ENCODE data around the gene AMZ1. TPM values are rescaled to one million over a fixed set of nuclear protein-coding genes. Genes with fewer than 3 reads are reported as not detected.

AMZ1 gene
- total RNA-seq, 4 donors from 2014 or later, result 0.17 TPM; not detected in 3

DNA sequence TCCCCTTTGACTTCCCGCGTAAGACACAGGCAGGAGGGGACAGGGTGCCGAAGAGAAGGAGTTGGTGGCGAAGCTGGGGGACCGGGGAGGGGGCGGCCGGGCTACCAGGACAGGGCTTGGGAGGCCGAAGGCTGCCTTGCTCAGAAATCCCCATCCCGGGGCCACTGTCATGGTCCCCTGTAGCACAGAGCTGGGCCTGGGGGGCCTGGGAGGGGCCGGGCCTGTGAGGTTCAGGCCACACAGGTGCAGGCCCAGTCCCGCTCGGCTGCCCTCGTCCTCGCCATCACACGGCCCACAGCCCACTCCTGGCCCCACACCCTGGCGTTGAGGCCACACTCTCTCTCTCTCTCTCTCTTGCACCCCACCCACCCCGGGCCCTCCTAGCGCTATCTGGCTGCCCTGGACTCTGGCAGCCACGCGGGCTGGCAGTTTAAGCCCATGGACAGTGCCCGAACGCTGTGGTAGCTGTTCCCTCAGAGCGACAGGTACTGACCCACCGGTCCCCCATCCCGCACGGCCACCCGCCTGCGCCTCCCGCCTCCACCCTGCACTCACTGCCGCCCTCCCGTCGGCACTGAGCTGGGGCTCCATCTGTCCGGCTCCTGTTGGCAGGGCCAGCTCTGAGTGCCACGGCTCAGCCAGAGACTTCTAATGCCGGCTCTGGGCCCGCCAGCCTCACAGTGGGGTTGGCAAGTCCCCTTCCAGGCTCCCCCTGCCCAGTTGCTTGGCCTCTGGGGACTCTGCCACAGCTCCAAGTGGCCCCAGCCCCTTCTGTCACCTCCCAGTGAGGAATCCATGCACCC lies 28.2 kb upstream of the AMZ1 start:
- TF ChIP-seq POLR2A (IDR thresholded peaks at IDR 0.05) (no peak), POLR2AphosphoS5 (IDR thresholded peaks at IDR 0.05) (no peak), EP300 (IDR thresholded peaks at IDR 0.05) (no peak)
- TF ChIP-seq, protein P1, sequence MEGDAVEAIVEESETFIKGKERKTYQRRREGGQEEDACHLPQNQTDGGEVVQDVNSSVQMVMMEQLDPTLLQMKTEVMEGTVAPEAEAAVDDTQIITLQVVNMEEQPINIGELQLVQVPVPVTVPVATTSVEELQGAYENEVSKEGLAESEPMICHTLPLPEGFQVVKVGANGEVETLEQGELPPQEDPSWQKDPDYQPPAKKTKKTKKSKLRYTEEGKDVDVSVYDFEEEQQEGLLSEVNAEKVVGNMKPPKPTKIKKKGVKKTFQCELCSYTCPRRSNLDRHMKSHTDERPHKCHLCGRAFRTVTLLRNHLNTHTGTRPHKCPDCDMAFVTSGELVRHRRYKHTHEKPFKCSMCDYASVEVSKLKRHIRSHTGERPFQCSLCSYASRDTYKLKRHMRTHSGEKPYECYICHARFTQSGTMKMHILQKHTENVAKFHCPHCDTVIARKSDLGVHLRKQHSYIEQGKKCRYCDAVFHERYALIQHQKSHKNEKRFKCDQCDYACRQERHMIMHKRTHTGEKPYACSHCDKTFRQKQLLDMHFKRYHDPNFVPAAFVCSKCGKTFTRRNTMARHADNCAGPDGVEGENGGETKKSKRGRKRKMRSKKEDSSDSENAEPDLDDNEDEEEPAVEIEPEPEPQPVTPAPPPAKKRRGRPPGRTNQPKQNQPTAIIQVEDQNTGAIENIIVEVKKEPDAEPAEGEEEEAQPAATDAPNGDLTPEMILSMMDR (IDR thresholded peaks at IDR 0.05), result no peak
- Histone ChIP-seq H3K4me1 (peaks cover 34% of the 10 kb centered on the region), H3K27me3 (no peaks in the 10 kb centered on the region), H3K9me3 (no peaks in the 10 kb centered on the region), H3K4me3 (no peak overlapping the region), H3K27ac (no peak overlapping the region), H3K36me3 (peaks cover 48% of the 10 kb centered on the region)
- DNase-seq (ENCODE audit: low spot score in 2 of 2), result no peak
- 89% methylated on average over 21 of the region's 36 CpGs for WGBS

GRCh38 chr7:2660359-2661095 lies 27.5 kb upstream of the AMZ1 start:
- Histone ChIP-seq H3K4me1 (peaks cover 37% of the 10 kb centered on the region), H3K27ac (no peak overlapping the region), H3K27me3 (no peaks in the 10 kb centered on the region), H3K4me3 (no peak overlapping the region), H3K9me3 (no peaks in the 10 kb centered on the region), H3K36me3 (peaks cover 45% of the 10 kb centered on the region)
- no peak for TF ChIP-seq EP300 (IDR thresholded peaks at IDR 0.05)
- no peak for TF ChIP-seq POLR2AphosphoS5 (IDR thresholded peaks at IDR 0.05)
- TF ChIP-seq, protein P1 (IDR thresholded peaks at IDR 0.05), result no peak
- no peak for TF ChIP-seq POLR2A (IDR thresholded peaks at IDR 0.05)
- peak in 1 of 2 donors; percentile 69 for DNase-seq (ENCODE audit: low spot score in 2 of 2)
- no CpG with 5 or more reads among the region's 36 CpGs for WGBS

DNA sequence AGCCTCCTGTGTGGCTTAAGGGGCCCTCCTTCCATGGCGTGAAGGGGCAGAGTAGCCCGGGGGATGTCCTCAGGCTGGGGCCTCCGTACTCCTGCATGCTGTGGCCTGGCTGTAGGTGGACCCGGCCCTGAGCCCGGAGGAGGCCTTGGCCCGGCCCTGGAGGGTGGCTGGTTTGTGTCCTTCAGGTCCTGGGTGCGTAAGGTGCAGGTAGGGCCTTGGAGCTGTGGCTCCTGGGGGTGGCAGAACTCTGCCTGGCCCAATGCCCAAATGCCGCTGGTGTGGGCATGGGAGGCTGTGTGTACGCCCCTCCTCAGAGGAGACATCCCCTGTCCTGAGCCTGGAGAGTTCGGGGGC lies 26.9 kb upstream of the AMZ1 start:
- peaks cover 39% of the 10 kb centered on the region for H3K36me3 ChIP-seq
- 20% methylated on average over 2 of the region's 10 CpGs for WGBS
- TF ChIP-seq EP300 (IDR thresholded peaks at IDR 0.05), result no peak
- TF ChIP-seq, protein P1 (IDR thresholded peaks at IDR 0.05), result no peak
- no peak for TF ChIP-seq POLR2AphosphoS5 (IDR thresholded peaks at IDR 0.05)
- no peak for TF ChIP-seq POLR2A (IDR thresholded peaks at IDR 0.05)

DNA sequence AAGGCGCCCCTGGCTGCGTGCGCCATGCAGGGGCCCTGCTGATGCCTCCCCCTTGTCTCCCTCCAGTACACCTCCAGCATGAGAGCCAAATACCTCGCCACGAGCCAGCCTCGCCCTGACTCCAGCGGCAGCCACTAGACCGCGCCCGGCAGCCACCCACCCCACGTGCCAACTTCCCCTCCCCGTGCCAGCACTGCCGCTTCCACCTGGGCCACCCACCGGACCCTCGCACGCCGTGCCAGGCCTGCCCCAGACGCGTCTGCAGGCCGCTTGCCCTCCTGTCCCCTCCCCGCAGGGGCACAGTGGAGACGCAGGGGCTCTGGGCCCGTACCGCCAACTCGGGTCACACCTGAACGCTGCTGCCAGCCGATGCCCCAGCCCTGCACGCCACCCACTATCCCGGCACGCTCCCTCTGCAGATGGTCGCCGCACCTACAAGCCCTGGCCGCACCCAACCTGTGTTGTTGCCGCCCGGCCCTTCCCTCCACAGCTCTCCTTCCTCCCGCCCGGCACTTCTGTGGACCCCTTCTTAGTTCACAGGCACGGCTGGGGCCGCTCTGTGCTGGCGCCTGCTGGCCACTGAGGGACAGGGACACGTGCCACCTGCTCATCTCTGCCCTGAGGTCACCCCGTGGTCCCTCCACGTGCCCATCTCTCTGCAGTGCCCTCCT lies 26.3 kb upstream of the AMZ1 start:
- Histone ChIP-seq H3K4me1 (peaks cover 37% of the 10 kb centered on the region), H3K4me3 (no peak overlapping the region), H3K27me3 (no peaks in the 10 kb centered on the region), H3K27ac (no peak overlapping the region), H3K36me3 (peaks cover 34% of the 10 kb centered on the region), H3K9me3 (no peaks in the 10 kb centered on the region)
- DNase-seq (ENCODE audit: low spot score in 2 of 2), result peak in 1 of 2 donors; percentile 64
- TF ChIP-seq POLR2AphosphoS5 (IDR thresholded peaks at IDR 0.05) (no peak), EP300 (IDR thresholded peaks at IDR 0.05) (no peak), POLR2A (IDR thresholded peaks at IDR 0.05) (no peak)
- TF ChIP-seq, protein P1 (IDR thresholded peaks at IDR 0.05), result no peak
- WGBS, result 63% methylated on average over 27 of the region's 43 CpGs

More for the DNA sequence above, 26.9 kb upstream of the AMZ1 start:
- H3K27me3 ChIP-seq, result no peaks in the 10 kb centered on the region
- no peak overlapping the region for H3K4me3 ChIP-seq
- H3K27ac ChIP-seq, result no peak overlapping the region
- H3K9me3 ChIP-seq, result no peaks in the 10 kb centered on the region
- H3K4me1 ChIP-seq, result peaks cover 37% of the 10 kb centered on the region
- DNase-seq (ENCODE audit: low spot score in 2 of 2), result no peak
